NOMO-1 treated with dmso at 0.1 percent for 144 hours (cell line): ENCODE results near the gene LRRC8E.
"Not testable (repeated sequence)": the region's sequence is repeated elsewhere in the genome, so short reads cannot be mapped to it uniquely, and the experiment has no call there.

ENCODE experiments used
- DNase-seq: peaks from one replicate; lab custom pipeline; 2025; ENCODE audit not compliant: unreplicated experiment; lab: John Stamatoyannopoulos, UW

Gene LRRC8E

GRCh38 chr19:7853770-7854128 is 34.6 kb upstream of the LRRC8E start:
- DNase-seq: no peak

DNA sequence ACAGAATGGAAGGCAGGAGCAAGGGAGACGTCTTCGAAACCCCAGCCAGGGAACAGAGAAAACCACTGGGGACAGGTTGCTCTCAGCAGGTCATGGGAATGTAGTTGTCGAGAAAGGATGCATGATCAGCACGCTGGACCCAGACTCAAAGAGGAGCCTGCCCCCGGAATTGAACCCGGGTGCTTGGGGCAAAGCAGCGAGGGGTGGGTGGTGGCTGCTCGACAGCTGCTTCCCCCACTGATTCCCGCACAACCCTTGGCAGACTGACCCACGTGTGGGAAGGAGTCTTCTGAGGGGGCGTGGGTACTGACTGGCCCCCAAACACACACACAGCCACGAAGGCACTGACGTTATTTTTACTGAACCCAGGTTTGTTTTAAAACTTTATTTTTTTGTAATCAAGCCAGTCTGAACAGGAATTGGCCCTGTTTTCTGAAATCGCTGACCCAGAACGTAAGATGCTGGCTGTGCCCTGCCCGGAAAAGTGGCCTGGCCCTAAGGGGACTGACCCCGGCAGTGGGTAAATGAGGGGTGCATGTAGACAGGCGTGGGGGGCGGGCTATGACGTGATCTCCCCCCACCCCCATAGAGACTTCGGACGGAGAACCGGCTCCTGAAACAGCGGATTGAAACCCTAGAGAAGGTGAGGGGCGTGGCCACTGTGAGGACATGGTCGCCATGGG is 32.7 kb upstream of the LRRC8E start:
- no peak for DNase-seq

GRCh38 chr19:7856109-7856591 is 32.2 kb upstream of the LRRC8E start:
- DNase-seq: no peak

DNA sequence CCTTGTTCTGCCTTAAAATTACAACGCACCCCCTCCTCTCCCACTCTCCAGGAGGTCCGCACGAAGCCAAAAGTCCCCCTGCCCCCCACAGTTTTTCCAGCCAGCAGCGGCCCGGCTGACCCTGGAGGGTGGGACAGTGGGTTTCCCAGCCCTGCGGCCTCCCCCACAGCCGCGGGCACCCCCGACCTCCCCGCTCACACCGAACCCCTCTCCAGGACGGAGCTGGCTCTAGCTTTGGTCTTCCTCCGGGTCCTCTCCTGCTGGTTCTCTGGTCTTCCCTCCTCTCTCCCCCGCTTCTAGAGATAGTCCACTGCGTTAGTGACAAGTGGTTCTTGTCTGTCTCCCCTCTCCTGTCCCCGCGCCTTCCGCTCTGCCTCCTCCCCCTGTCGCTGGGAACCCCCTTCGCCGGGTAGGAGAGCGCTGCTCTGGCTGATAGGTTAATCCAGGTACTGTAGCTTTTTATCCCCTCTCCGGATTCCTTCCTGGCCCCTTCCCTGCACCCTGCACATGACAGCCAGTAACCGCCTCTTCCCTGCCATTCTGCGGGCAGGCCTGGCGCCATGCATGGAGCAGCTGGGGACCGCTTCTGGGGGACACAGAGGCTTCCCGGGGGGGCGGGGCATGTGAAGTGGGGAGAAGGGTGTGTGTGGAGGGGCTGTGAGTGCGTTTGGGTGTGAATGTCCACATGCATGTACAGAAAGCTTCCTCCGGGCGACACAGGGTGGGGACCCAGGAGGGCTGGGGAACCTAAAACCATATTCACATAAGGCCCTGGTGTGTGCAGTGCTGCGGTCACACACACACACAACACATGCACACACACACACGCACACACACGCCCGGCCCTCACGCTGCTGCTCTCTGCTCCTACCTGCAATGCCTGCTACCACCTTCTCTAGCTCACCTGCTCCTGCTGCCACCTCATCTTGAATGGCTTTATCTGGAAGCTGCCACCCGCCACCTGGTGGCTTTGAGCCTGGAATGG is 31.3 kb upstream of the LRRC8E start:
- no peak for DNase-seq

GRCh38 chr19:7857727-7858108 is 30.6 kb upstream of the LRRC8E start:
- DNase-seq: no peak

DNA sequence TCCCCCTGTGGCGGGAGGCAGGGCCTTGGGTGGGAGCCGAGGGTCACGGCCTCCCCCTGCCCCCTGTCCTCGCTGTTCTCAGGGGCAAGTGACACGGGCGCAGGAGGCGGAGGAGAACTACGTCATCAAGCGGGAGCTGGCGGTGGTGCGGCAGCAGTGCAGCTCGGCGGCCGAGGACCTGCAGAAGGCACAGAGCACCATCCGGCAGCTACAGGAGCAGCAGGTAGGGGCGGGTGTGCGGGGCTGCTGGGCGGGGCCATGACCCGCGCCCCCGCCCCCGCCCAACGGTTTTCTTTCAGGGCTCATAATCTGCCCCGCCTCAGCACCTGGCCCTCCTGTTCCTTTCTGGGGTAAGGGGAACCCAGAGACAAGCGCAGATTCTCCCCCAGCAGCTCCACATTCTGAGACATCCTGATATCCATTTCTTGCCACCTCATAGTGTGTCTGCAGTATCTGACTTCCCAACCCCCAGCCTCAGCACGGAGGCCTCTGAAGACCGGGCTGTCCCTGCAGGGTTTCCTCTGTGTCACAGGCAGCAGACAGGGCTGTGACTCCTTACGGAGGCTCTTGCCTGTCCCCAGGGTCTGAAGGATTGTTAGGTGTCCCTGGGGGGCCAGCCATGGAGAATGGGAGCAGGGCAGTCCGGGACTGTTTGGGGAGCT is 30.1 kb upstream of the LRRC8E start:
- DNase-seq: no peak

DNA sequence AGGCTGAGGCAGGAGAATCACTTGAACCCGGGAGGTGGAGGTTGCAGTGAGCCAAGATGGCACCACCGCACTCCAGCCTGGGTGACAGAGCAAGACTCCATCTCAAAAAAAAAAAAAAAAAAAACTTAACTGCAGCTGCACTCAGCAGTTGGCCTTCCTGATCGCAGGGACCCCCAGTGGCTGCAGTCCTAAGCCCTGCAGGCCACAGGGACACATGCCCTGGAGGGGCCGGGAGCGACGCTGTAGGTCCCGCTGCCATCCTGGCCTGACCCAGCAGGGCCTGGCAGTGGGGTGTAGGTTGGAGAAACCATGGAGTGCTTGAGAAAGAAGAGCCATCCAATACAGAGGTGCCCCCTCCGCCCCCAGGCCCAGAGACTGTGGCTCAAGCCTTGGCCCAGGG is 29.2 kb upstream of the LRRC8E start:
- DNase-seq: not testable (repeated sequence)

DNA sequence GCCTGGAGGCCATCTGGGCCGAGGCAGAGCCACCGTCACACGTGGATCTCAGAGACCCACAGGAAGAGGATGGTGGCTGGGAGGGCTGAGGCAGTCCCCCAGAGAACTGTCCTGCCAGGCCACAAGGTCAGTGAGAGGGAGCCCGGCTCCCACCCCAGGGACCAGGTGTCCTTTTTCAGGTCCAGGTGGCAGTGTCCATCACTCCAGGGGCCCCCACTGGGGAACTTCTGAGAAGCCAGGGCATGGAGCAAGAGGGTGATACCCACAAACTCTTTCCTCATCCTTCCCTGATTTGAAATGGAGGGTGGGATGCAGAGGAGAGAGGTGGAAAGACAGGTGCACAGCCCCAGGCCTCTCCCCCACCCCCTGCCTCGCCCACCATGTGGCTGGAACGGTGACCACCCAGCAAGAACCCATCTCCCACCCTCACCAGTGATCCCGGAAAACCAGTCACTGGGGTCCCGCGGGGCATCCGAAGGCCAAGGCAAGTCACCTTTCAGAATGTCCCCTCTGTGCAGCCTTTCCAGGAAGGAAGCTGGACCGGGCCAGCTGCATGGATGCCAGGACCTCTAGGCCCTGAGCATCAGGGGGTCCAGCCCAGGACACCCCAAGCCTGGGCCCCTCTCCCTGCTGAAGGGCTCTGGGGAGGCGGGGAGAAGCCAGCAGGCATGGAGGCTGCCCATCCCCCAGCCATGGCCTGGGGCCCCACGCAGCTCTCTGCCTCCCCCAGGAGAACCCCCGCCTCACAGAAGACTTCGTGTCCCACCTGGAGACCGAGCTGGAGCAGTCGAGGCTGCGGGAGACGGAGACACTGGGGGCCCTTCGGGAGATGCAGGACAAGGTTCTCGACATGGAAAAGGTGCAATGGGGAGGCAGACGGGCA is 28.2 kb upstream of the LRRC8E start:
- no peak for DNase-seq

DNA sequence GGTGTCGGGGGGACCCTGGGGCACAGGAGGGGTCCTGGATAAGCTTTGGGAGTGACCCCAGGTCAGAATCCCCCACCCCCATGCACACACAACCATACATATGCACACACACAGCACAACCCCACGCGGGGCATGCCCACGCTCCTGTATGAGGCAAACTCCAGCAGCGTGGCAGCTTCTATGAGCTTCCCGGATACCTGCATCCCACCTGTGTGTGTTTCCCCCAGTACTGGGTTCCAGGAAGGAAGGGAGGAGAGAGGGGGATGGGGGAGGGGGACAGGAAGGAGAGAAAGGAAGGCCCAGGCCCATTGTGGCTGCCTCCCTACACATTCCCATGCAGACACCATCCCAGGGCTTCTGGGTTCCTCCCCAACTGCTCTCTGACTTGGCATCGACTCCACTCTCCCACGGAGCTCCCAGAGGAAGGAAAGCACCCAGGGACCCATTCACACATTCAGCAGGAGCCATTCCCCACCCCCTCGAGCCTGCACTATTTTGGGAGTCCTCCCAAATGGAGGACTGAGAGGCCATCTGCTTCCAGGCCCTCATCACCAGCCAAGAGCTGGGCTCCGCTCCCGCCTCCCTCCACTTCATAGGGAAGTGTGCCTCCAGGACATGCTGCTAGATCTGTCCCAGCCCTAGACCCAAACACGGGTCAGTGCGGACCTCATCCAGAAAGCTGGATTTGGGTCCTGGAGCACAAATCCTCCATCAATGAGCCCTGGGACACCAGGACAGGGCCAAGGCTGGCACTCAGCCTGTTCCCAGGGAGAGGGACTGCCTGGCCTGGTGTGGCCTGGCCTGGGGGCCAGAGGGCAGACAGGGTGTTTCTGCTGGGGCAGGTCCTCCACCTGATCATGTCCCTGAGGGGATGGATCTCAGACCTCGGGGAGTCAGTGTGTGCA is 27.3 kb upstream of the LRRC8E start:
- no peak for DNase-seq

DNA sequence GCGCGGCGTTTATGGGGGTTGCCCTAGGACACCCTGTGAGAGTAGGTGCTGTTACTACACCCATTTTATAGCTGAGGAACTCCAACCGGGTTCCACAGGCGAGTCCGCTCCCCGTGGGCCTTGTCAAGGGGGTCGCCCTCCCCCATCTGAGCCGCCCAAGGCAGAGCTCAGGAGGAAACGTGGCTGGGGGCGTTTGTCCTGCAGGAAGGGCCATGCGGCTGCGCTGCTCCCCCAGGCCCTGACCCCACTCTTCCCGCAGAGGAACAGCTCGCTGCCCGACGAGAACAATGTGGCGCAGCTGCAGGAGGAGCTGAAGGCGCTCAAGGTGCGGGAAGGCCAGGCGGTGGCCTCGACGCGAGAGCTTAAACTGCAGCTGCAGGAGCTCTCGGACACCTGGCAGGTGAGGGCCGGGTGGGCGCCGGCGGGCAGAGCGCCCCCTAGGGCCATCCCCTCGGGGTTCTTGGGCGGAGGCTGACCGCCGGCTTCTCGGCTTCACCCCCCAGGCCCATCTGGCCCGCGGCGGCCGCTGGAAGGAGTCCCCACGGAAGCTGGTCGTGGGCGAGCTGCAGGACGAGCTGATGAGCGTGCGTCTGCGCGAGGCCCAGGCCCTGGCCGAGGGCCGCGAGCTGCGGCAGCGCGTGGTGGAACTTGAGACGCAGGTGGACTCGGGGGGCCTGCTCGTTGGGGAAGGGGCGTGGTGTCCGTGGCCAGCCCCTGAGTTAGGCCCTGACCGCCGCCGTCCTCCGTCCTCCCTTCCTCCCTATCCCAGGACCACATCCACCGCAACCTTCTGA is 26.5 kb upstream of the LRRC8E start:
- DNase-seq: no peak

- DNase-seq: no peak
Measured at GRCh38 chr19:7862413-7862951, 25.8 kb upstream of the LRRC8E start.

GRCh38 chr19:7863157-7863970 is 24.9 kb upstream of the LRRC8E start:
- DNase-seq: no peak

DNA sequence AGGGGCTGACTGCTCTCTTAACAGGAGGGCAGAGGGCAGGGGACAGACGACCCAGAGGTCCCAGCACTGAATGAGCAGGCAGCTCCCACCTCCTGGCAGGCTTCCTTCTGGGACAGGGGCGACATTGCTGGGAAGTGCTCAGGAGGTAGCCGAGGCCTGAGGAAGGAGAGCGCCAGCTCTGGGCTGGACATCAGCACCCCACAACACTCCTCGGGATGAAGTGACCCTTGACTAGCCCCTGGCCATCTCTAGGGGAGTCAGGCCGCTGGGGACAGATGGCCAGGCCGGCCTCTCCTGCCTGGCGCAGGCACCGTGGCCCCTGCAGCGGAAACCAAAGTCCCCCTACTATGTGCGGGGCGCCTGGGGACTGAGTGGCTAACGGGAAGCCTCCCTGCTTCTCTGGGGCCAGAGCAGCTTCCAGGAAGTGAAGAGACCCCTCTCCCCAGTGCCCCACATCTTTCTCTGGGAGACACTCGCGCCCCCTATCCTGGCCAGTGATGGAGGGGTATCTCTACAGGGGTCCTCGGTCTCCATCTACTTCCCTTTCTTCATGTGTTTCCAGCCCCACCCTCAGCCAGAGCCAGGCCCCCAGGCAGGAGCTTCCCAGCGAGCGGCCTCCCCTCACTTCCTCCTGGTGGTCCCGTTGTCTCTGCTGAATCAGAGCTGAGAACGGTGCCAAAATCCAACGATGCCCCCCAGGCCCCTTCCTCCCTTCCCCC is 24.2 kb upstream of the LRRC8E start:
- DNase-seq: no peak

DNA sequence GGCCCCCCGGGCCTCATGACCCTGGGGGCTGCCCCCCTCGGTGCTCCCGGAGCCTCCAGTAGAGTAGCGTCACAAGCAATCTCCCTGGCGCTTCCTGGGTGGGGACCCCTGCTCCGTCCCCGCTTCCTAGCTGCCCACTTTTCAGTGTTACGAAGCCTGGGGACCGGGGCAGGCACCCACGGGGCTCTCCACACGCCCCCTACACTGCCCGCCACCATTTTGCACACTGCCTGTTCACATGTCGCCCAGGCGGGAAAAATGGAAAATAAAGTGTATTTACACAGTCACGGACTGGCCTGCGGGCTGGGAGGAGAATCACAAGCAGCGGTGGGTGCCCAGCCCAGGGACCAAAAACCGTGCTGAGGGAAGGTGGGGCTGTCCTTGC is 23.6 kb upstream of the LRRC8E start:
- no peak for DNase-seq

DNA sequence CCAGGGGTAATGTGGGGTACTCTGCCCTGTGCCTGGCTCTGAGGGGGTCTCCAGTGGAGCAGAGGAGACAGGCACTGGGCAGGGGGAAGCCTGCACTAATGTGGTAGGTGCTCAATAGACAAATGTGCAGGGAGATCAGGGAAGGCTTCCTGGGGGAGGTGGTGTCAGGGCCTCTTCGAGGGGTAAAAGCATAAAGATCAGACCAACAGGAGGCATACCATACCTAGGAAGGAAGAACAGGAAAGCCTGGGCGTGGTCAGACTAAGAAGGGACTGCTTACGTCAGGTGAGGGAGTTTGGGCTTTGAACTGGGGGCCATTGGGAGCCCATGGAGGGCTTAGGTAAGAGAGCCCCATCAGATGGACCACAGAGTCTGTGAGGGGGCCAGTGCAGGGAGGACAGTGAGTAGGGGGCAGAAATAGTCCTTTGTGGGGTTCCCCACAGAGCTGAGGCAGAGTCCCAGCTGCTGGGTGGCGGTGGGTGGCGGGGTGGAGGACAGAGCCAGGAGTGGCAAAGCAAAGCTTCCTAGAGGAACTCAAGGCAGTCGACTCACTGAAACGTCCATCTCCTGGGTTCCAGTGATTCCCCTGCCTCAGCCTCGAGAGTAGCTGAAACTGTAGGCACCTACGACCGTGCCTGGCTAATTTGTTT is 22.9 kb upstream of the LRRC8E start:
- DNase-seq: no peak

GRCh38 chr19:7866399-7867091 is 21.8 kb upstream of the LRRC8E start:
- DNase-seq: no peak
